GM19397 (cell line): ENCODE measurements around the gene RIC8B.

Source experiments
- ATAC-seq: cut with Tn5 transposase; IDR thresholded peaks from one replicate; pipeline ENCODE4 v1.9.1; 2021; ENCODE audit warnings: mild to moderate bottlenecking, moderate library complexity; ENCODE audit not compliant: unreplicated experiment

The RIC8B gene

DNA sequence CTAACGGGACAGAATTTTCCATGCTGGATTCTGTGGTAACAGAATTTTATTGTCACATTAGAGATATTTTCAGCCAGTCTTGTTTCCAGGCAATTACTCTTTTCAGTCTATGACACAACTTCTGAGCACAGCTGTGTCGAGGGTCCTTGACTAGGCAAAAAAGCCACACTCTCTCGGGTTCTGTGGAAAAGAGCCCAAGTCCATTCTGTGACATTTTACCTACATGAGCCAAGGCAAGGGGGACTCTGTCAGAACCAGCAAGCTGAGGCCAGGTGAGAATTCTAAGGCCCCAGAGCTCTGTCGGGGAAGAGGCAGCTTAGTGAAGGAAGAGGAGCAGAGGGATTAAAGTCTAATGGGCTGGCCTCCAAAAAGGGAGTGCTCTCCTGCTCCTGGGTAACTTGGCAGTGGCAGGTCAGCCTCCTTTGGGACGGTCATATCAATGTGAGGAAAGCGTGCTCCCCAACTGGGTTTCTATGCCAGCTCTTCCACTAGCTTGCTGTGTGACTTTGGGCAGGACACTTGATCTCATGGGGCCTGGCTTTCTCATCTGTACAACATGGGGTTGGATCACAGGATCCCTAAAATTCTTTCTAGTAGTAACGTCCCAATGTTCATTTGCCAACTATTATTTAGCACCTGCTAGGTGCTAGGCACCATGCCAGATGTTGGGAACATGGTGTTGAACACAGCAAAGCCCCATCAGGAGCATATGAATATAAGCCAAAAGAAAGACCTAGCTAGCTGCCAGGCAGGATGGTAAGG is 16.0 kb upstream of the RIC8B start:
- ATAC-seq = no peak

DNA sequence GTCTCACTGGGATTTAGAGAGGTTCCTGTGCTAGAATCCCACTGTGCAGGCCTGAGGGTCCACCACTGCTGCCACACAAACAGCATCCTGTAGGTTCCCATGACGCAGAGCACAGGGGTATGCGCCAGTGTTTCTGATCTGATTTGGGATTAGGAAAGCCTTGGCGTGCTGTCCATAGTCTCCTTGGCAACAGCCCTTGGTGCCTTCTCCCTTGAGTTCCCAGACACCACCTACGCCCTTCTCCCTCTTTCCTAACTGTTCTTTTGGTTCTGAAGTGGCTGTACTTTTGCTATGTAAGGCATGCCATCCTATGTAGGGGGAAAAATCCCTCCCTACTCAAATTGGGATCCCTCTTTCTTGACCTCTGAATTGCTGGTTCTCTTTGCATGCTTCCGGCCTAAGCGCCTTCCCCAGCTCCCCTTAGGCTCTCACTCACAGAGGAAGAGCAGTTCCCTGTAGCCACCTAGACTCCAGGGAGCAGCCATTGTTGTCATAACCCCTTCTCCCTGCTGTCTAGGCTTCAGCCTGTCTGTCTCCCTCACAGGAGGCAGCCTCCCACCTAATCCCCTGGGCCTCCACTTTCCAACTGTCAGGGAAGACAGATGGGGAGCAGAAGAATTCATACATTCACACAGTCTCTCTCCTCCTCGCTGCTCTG is 14.8 kb upstream of the RIC8B start:
- ATAC-seq = no peak

DNA sequence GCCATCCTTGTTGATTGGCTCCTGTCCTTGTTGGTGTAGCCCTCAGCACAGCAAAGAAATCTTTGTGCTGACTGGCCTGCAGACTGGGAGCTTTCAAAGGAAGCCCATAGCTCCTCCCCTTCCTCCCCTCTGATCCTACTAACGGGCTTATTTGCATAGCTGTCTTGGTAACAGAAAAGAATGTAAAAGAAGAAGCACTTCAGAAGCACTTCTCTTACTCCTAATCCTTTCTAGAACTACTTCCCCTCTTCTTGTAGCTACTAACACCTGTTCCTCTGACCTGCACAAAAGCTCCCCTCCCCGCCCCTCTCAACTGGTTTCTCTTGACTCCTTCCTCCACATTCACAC is 14.3 kb upstream of the RIC8B start:
- ATAC-seq = peak; percentile 94

DNA sequence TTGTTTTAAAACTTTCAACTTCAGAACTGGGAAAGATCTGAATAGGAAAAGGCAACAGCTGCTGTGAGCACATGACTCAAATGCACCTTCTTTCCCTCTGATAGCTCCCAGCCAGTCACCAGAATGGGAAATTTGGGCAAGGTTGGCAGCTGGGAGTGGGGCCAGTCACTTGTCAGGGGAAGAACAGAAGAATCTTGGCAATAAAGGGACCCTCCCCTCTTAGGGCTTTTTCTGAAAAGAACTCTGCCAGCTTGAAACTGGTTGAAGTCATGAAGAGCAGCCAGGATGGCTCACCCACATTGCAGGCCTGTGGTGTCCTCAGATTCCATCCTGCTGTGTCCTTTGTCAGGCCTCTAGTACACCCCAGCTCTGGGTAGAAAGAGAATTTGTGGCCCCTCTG is 10.3 kb upstream of the RIC8B start:
- no peak for ATAC-seq

DNA sequence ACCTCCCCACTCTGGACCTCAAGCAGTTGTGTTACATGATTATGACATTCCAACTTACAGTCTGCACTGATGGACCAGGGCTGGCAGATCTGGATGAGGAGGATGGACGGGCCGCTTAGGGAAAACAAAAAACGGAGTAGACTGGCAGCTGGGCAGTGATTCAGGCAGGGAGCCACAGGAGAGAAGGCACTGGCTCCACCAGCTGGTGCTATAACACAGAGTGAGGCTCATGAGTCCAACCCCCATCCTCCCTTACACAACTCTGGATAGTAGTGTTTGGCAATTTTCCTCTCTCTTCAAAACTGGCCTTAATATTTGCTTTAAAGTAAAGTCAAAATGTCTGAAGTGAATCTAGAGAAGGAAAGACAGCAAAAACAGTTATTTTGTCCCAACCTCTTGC is 9.7 kb upstream of the RIC8B start:
- no peak for ATAC-seq

DNA sequence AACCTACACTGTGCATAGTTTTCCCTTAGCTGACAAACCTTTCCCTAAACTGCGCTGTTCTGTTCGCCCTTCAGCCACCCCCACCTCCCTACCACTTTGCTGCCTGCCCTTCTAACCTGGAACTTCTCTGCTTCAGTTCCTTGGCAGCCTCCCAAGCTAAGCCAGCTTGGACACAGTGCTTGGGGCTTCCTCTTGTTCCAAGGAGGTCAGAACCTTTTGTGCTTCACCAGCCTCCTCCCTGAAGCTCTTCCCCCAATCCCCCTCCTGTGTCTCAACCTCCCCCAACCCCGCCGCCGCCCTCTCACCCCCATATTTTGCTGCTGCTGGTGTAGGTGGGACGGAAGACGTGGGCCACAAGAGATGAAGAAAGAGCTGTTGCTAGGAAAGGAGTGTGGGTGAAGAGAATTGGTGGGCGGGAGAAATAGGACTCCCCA is 8.1 kb upstream of the RIC8B start:
- no peak for ATAC-seq

DNA sequence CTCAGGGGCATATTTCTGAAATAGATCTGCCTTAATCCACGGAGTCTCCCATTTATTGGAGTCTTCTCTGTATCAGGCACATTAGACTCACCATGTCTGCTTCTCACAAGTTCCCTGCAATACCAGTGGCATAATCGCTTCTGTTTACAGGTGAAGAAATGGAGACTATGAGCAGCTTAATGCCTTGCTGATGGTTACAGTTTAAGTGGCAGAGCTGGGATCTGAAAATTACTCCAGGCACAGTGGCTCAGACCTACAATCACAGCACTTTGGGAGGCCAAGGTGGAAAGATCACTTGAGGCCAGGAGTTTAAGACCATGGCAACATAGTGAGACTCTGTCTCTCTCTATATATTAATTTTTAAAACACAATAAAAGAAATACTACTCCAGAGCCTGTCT is 7.3 kb upstream of the RIC8B start:
- no peak for ATAC-seq

DNA sequence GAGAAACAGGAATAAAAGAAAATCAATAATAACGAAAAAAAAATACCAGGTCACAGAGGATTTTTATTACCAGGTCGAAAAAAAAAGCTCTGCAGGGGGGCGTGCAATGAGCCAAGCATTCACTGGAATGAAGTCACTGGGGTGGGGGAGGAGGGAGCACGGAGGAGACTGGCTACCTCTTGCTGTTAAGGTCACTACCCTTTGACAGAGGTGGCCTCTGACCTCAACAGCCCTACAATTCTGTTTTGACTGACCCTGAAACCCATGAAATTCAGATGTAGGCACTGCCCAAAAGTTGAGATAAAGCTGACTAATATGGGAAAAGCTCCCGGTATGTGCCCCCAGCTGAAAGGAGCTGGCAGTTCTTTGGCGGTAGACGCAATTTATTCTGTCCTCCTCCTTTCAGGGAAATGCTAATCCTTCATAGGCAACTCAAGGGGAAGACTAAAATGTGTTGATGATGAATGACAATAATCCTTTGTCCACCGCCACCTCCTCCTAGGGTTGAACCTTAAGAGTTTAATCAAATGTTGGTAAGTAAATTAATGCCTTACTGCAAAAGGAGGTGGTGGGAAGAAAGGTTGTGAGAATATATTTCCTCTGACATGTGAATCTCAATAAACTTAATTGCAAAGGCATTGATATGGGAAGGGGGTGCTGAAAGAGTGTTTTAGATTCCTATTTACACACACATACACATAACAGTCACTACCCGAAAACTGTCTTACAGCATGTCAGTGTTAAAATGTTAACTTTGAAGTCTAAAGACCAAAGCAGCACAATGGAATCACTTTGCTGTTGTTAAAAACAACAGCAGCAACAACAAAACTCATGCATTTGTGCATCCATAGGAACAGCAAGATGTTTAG is 6.3 kb upstream of the RIC8B start:
- ATAC-seq = no peak

DNA sequence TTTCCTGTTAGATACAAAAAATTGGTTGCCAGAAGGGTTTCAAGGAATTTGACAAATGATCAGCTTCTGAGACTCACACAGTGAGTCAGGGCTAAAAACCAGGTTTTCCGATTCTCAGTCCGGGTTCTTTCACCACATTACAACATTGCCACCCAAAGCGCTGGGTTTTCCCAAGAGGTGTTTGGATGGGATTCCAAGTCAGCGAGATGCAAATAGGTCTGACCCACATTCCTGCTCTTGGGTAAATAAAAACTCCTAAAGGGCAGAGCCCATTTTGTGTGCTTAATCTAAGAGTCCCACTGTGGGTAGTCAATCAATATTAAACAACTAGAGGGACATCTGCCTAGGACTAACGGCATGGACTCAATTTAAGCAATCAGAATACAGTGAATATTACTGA is 5.4 kb upstream of the RIC8B start:
- ATAC-seq = no peak

DNA sequence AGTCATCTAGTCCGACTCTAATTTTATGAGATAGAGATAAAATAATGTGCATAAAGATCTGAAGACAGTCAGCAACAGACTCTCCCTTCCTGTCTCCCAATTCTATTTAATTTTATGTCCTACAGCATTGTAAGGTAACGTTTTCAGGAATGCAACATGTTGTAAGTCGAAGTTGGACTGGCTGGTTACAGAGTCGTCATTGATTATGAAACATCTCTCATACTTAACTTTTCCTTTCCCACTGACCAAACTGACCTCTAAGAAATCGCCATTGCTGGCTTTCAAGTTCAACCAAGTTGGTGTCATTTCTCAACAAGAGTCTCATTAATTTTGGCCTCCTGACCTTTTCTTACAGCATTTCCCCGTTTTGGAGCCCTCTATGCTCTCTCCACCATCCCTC is 4.9 kb upstream of the RIC8B start:
- ATAC-seq = no peak

DNA sequence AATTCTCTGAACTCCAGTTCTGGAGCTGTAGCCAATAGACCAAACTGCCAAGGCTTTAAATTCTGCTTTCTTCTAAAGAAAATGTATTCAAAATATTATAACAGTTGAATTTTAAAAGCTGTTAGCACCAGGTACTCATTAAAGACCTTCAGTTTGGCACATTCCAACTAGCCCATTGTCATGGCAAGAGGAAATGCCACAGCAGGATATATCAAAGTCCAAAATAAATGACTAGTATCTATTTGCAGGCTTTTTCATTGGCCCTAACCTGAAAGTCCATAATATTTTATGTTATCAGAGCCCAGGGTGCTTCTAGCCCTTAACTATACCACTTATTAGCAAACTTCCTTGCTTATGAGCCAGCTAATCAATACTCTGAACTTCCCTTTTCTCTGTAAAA is 3.1 kb upstream of the RIC8B start:
- no peak for ATAC-seq

DNA sequence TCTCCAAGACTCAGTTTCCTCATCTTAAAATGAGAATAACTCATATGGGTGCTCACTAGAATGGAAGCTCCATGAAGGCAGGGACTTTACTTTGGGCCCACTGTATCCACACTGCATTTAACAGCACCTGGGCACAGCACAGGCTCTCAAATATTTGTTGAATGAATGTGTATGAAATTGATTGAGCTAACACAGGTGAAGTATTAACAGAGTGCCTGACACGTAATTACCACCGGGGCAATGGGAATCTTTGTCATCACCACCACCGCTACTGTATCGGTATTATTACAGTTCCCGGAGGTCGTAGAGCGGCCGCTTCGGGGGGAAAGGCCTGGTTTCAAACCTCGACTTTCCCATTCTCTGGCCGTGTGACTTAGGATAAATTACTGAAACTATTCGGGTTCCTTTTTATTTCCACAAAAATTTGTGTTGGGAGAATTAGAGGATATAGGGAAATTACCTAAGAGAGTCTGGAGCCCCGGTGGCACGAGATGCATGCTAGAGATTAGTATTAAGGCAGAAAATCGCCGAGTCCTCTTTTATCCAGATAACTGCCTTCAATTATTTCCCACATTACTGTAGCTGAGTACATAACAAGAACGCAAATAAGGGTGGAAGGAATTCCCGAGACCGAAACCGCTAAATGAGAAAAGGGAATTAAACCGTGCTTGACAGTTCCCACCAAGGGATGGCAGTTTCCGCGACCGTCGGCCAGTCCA is 1.0 kb upstream of the RIC8B start:
- no peak for ATAC-seq

DNA sequence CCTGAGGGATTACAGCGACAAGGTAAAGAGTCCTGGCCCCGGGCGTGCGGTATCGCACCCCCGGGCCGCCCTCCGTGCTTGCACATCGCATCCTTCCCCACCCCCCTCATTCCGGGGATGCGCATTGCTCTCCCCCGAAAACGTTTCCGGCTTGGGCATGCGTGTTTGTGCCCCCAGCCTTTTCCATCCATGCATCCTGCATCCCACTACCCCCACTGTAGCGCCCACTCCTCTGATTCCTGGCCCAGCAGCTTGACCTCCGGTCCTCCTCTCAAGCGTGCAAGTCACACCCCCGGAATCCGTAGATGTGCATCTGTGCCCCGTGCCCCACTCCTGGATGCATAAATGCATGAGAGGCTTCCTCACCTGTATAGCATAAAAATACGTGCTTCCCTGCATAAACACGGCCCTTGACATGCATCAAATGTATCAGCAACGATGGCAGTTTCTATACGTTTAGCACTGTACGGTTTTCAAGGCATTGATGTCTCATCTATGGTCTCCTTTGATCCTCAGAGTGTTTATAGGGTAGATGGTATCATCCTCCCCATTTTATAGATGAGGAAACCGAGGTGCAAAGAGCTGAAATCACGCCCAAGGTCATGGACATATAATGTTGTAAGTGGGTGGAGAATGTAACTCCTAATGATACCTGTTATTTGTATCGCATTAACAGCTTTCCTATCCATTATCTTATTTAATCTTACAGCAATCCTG is 484 bp downstream of the RIC8B start:
- no peak for ATAC-seq

DNA sequence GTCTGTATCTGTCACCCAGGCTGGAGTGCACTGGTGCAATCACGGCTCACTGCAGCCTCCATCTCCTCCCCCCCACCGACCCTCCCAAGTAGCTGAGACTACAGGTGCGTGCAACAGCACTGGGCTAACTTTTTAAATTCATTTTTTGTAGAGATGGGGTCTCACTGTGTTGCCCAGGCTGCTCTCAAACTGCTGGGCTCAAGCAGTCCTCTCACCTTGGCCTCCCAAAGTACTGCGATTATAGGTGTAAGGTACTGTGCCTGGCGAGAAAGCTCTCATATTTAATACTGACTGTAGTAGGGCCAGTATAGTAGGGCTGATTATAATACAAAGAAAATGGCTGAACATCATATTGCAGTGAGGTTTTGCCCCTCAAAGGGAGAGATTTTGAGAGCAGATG is 2.4 kb downstream of the RIC8B start:
- ATAC-seq = no peak

DNA sequence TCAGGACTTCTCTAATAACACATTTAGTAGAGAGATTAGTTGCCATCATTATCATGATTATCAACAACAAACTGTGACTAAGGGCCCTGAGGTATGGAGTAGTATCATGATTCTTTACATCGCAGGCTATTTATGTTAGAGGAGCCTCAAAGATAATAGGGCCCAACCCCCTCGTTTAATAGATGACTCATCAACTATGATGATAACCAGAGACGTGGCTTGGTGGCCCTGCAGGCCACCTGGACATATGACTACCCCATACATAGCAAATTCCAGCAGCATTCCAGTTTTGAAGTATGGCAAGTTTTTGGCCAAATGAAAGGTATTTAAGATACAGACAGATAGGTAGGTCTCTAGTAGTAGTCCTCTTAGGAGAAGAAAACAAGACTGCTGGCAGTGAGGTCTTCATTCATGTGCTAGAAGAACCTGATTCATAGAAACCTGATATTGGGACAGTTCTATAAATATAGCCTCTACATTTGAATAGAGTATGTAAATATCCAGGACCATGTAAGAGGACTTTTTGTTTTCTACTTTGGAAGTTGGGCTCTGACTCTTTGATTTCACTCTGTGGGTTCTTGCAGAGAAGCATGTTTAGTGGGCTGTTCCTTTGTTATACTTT is 5.6 kb downstream of the RIC8B start:
- ATAC-seq = no peak

DNA sequence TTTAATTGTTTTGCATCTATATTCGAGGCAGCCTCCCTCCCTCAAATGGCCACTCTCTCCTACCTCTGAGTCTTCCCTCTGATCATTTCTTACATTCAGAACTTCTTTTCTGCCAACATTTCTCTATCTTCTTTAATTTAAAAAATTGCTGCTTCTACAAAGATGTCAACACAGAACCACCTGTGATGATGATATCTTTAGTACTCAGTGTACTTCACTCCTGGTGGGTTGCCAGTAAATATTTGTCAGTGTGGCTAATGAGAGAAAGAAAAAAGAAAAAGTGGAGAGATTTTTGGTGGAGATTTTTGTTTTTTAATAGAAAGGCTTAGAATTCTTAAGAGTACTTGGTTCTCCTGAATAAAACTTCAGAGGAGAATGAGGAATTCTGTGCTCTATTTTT is 8.1 kb downstream of the RIC8B start:
- ATAC-seq = no peak

DNA sequence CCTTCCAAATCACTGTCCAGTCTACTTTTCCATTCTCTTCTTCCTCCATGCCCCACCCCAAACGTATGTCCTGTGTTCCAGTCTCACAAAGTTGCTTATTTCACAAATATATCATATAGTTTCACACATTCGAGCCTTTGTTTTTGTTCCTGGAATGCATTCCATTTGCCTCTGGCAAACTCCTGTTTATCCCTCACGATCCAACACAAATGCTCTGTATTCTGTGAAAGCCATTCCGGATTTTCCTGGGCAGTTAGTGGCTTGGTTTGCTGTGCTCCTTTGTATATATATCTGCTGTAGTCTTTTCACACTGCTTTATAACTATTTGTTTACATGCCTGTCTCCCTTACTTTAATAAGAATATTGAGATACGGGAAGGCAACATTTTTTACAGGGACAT is 9.0 kb downstream of the RIC8B start:
- no peak for ATAC-seq

DNA sequence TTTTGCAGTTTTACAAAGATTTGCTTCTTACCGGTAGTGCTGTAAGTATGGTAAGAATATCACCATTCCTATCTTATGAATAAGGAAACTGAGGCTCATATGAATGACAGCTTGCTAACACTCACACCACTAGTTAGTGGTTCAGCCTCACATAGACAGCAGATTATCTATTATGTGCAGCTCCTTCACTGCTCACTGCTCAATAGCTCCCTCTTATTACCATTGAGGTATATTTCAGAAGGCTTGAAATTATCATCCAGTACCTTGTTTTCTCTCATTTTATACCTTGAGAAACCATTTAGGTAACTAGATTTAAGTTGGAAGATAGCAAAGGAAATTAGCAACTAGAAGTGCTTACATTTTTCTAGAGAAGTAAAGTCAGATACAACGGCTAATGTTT is 15.5 kb downstream of the RIC8B start:
- no peak for ATAC-seq

DNA sequence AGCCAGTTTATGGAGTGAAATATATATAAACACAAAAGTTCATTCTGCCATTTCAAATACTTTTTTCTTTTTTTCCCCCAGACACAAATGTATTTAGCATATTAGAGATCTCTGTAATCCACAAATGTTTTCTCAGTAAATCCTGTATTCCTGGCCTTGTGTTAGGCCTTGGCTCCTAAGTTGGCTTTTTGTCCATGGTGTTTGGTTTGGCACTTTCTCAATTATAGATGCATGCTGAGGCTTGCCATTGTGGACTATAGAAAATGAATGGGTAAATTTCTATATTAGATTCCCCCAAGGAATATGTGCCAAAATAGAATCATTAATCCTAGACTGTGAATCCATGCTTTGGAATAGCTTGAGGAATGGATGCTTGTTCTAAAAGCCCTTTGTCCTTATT is 17.0 kb downstream of the RIC8B start:
- no peak for ATAC-seq

DNA sequence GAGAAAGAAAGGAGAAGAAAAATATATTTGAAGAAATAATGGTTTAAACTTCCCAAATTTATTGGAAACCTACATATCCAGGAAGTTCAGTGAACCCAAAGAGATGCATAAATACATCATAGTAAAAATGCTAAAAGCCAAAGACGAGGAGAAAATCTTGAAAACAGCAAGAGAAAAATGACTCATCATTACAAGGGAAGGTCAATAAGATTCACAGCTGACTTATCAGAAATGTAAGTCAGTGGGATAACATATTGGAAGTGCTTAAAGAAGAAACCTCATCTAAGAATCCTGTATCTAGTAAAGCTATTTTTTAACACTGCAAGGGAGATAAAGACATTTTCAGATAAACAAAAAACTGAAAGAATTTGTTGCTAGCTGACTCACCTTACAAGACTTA is 19.9 kb downstream of the RIC8B start:
- ATAC-seq = no peak
